SU-DHL-6 (cell line): ENCODE measurements around the gene ATP6V0E2.

Experiments
- H2AFZ ChIP-seq: fragments of 200-600 bp; sonication (generic); 2 replicates; pipeline ENCODE4 v1.6.1; 2014; ENCODE audit warnings: low read depth, mild to moderate bottlenecking, moderate library complexity, mixed read lengths, antibody characterized with exemption, low read length; ENCODE audit not compliant: severe bottlenecking
- H3F3A ChIP-seq: fragments of 200-600 bp; shearing (Covaris generic); 2 replicates; pipeline ENCODE4 v1.6.0; 2016; ENCODE audit warnings: antibody characterized with exemption, mild to moderate bottlenecking; ENCODE audit not compliant: insufficient read depth
- H3K27ac ChIP-seq: fragments of 200-600 bp; sonication (generic); 2 replicates; pipeline ENCODE4 v1.5.1; 2016; ENCODE audit warnings: low read depth, mild to moderate bottlenecking, low read length, moderate library complexity, mixed read lengths
- H3K27me3 ChIP-seq: fragments of 200-600 bp; sonication (generic), shearing (Covaris generic); 2 replicates; pipeline ENCODE4 v1.6.0; 2014; ENCODE audit warnings: mild to moderate bottlenecking, low read length
- H3K36me3 ChIP-seq: fragments of 200-600 bp; sonication (generic); 2 replicates; pipeline ENCODE4 v1.6.1; 2014; ENCODE audit warnings: mild to moderate bottlenecking, low read length, mixed read lengths
- H3K4me2 ChIP-seq: fragments of 300-600, 200-600 bp; shearing (Covaris generic), sonication (generic); 2 replicates; pipeline ENCODE4 v1.6.0; 2014; ENCODE audit warnings: low read length, low read depth, mild to moderate bottlenecking; ENCODE audit not compliant: poor library complexity, severe bottlenecking
- H3K4me3 ChIP-seq: fragments of 200-600 bp; sonication (generic); 2 replicates; pipeline ENCODE4 v1.5.1; 2014; ENCODE audit warnings: antibody characterized with exemption, low read length, mild to moderate bottlenecking, mixed read lengths; ENCODE audit not compliant: insufficient read depth, poor library complexity, severe bottlenecking
- H3K79me2 ChIP-seq: fragments of 200-600 bp; sonication (generic); 2 replicates; pipeline ENCODE4 v1.6.1; 2014; ENCODE audit warnings: mild to moderate bottlenecking, low read length, moderate library complexity; ENCODE audit not compliant: insufficient read depth
- H3K9ac ChIP-seq: fragments of 200-600 bp; sonication (generic); 2 replicates; pipeline ENCODE4 v1.7.0; 2014; ENCODE audit warnings: mild to moderate bottlenecking, low read length
- H3K9me2 ChIP-seq: fragments of 200-600 bp; sonication (generic); replicated peaks from 2 replicates; pipeline ENCODE4 v1.6.1; 2014; ENCODE audit warnings: low read length; ENCODE audit not compliant: insufficient read depth
- H3K9me3 ChIP-seq: fragments of 200-600 bp; sonication (generic); 2 replicates; pipeline ENCODE4 v1.6.1; 2014; ENCODE audit warnings: low read length, mixed read lengths; ENCODE audit not compliant: insufficient read depth
- H4K20me1 ChIP-seq: fragments of 200-600 bp; sonication (generic); 2 replicates; pipeline ENCODE4 v1.6.1; 2014; ENCODE audit warnings: low read depth, mild to moderate bottlenecking, antibody characterized with exemption, low read length, moderate library complexity, mixed read lengths
- CTCF ChIP-seq: fragments of 200-600 bp; sonication (generic); IDR thresholded peaks from one replicate; pipeline ENCODE4 v1.5.1; 2017; ENCODE audit warnings: antibody characterized with exemption, mild to moderate bottlenecking, low read length, moderate library complexity; ENCODE audit not compliant: insufficient read depth, poor library complexity, severe bottlenecking
- EZH2phosphoT487 ChIP-seq: fragments of 200-600 bp; sonication (generic), shearing (Covaris generic); conservative IDR thresholded peaks from 2 replicates; pipeline ENCODE4 v1.6.1; 2018; ENCODE audit warnings: mild to moderate bottlenecking, antibody characterized with exemption, low read length, moderate library complexity, mixed read lengths

Gene ATP6V0E2

GRCh38 chr7:149831741-149832219 lies 42.0 kb upstream of the ATP6V0E2 start:
- no peak overlapping the region for H2AFZ ChIP-seq
- no peak overlapping the region for H3K27ac ChIP-seq
- H4K20me1 ChIP-seq = no peaks in the 10 kb centered on the region
- H3K79me2 ChIP-seq = no peaks in the 10 kb centered on the region
- H3K36me3 ChIP-seq = no peaks in the 10 kb centered on the region
- no peak overlapping the region for H3K9ac ChIP-seq
- no peaks in the 10 kb centered on the region for H3F3A ChIP-seq
- H3K4me2 ChIP-seq = no peak overlapping the region
- H3K9me2 ChIP-seq = no peaks in the 10 kb centered on the region
- H3K9me3 ChIP-seq = no peaks in the 10 kb centered on the region
- TF ChIP-seq EZH2phosphoT487 (no peak), CTCF (no peak)
- no peak overlapping the region for H3K4me3 ChIP-seq
- H3K27me3 ChIP-seq = no peaks in the 10 kb centered on the region

GRCh38 chr7:149832332-149833041 lies 41.3 kb upstream of the ATP6V0E2 start:
- no peaks in the 10 kb centered on the region for H3K27me3 ChIP-seq
- no peak for TF ChIP-seq EZH2phosphoT487
- no peak for TF ChIP-seq CTCF
- H3K9me3 ChIP-seq = no peaks in the 10 kb centered on the region
- H2AFZ ChIP-seq = no peak overlapping the region
- H3F3A ChIP-seq = no peaks in the 10 kb centered on the region
- no peak overlapping the region for H3K4me3 ChIP-seq
- H3K4me2 ChIP-seq = no peak overlapping the region
- H3K79me2 ChIP-seq = no peaks in the 10 kb centered on the region
- no peak overlapping the region for H3K27ac ChIP-seq
- H3K9ac ChIP-seq = no peak overlapping the region
- H4K20me1 ChIP-seq = no peaks in the 10 kb centered on the region
- no peaks in the 10 kb centered on the region for H3K36me3 ChIP-seq
- no peaks in the 10 kb centered on the region for H3K9me2 ChIP-seq

DNA sequence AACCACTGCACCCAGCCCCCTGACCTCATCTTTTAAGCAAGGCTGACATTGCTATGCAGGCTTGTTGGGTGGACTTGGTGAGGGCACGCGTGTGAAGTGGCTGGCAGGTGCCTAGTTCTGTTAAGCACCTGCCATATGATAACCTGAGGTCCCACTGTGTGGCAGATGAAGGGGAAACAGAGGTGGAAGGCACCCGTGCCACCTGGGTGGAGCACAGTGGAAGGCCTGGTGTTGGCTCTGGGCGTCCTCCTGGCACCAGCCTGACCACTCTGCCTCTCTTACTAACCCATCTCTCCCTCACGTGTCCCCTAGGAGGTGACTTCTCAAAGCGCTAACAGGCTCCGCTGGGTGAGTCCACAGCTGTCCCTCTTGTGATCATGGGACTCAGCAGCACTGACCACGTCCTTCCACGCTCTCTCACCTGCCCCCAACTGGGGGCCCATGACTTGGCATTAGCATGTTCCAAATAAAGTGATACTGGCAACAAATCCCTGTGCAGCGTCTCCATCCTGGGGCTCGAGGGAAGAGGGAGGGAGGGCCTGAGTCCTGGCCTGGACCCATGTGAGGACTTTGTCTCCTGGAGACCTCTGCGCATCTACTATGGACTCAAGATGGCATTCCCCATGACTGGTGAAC lies 40.2 kb upstream of the ATP6V0E2 start:
- no peaks in the 10 kb centered on the region for H3K79me2 ChIP-seq
- no peaks in the 10 kb centered on the region for H3F3A ChIP-seq
- no peak overlapping the region for H3K4me2 ChIP-seq
- no peaks in the 10 kb centered on the region for H3K9me2 ChIP-seq
- no peak overlapping the region for H3K4me3 ChIP-seq
- H3K27ac ChIP-seq = no peak overlapping the region
- H3K36me3 ChIP-seq = no peaks in the 10 kb centered on the region
- H3K27me3 ChIP-seq = no peaks in the 10 kb centered on the region
- no peak for TF ChIP-seq CTCF
- TF ChIP-seq EZH2phosphoT487 = no peak
- H3K9ac ChIP-seq = no peak overlapping the region
- H4K20me1 ChIP-seq = no peaks in the 10 kb centered on the region
- H3K9me3 ChIP-seq = no peaks in the 10 kb centered on the region
- no peak overlapping the region for H2AFZ ChIP-seq
